ENCODE measurements around the gene EPHB3.

DNA sequence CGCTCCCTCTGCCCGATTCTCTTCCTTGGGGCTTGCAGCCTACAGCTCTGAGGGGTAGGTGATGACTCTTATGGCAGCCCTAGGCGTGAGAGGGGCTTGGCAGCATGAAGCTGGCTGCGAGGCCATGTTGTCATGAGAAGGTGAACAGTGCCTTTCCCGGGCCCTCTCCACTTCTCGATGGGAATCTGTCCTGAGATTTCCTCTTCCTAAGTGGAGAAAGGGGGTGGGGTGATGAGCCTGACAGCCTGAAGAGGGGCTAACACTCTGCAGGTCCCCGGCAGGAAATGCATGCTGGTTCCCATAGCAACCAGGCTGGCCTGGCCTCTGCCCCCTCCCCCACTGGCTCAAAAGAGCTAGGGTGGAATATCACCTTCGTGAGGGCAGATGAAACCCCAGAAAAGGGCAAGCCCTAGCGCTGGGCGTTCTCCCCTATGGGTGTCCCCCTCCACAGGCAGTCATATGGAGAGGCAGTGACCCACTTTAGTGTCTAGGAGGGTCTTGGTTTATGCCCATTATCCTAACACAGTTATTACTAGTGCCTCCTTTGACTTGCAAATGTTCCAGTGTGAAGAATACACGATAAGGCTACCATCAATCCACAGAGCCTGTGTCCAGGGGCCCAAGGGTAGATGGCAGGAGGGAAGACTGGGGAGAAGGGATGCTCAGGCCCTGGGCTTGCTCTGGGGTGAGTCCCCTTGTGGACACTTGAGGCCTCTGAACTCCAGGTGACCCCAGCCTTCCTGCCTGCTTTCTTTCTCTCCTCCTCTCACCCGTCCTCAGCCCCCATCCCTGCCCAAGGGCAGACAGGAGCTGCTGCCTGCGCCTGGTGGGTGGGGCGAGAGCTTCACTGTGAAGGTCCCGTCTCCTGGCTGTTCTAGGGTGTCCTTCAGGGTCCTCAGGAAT, 13.2 kb downstream of the EPHB3 start:
- TF ChIP-seq MXI1 (IDR thresholded peaks at IDR 0.05; ENCODE audit: borderline replicate concordance, low read depth, low read length) (no peak), BHLHE40 (IDR thresholded peaks at IDR 0.05; ENCODE audit: low read depth, low read length) (no peak)
- TF ChIP-seq, protein P1, sequence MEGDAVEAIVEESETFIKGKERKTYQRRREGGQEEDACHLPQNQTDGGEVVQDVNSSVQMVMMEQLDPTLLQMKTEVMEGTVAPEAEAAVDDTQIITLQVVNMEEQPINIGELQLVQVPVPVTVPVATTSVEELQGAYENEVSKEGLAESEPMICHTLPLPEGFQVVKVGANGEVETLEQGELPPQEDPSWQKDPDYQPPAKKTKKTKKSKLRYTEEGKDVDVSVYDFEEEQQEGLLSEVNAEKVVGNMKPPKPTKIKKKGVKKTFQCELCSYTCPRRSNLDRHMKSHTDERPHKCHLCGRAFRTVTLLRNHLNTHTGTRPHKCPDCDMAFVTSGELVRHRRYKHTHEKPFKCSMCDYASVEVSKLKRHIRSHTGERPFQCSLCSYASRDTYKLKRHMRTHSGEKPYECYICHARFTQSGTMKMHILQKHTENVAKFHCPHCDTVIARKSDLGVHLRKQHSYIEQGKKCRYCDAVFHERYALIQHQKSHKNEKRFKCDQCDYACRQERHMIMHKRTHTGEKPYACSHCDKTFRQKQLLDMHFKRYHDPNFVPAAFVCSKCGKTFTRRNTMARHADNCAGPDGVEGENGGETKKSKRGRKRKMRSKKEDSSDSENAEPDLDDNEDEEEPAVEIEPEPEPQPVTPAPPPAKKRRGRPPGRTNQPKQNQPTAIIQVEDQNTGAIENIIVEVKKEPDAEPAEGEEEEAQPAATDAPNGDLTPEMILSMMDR (conservative IDR thresholded peaks at IDR 0.05; ENCODE audit: low read depth, low read length): no peak
